Naive thymus-derived CD4-positive, alpha-beta T cell (primary cell): Measurements from ENCODE around the gene LARP1. TPM values are rescaled to one million over a fixed set of nuclear protein-coding genes. Genes with fewer than 3 reads are reported as not detected.
A peak's percentile ranks its signal among the peaks of the same experiment; 100 is the strongest.
"Not testable (repeated sequence)": the region's sequence is repeated elsewhere in the genome, so short reads cannot be mapped to it uniquely, and the experiment has no call there.

Source experiments
- ATAC-seq: fragments of 150-1000 bp; cut with Tn5 transposase; 2 replicates; pipeline ENCODE4 v1.10.0; 2021; ENCODE audit warnings: mild to moderate bottlenecking, moderate library complexity
- CTCF ChIA-PET: fragments of 350-600 bp; sonication (Branson Sonifier 250); formaldehyde crosslinking; loops from one replicate; lab custom pipeline; 2021; ENCODE audit warnings: antibody characterized with exemption; lab: Charles Lee
- POLR2A ChIA-PET: fragments of 350-600 bp; sonication (Branson Sonifier 250); formaldehyde crosslinking; loops from one replicate; lab custom pipeline; 2021; ENCODE audit warnings: antibody characterized with exemption, inconsistent platforms; lab: Charles Lee
- DNase-seq, 9 donors: peaks; one replicate each; pipeline versions ENCODE4 v3.0.0 to v3.0.0-alpha.2; 2020 to 2022; ENCODE audit warnings: mixed read lengths in 1 of 9
- H3K27ac ChIP-seq: one replicate; pipeline ENCODE4 v1.7.0; 2013; ENCODE audit warnings: mild to moderate bottlenecking, low read depth, low read length, moderate library complexity
- H3K27me3 ChIP-seq, 2 donors: one replicate each; pipeline ENCODE4 v1.7.0; 2013; ENCODE audit warnings: low read length in 2 of 2, mild to moderate bottlenecking in 2 of 2, moderate library complexity in 2 of 2; ENCODE audit not compliant: control insufficient read depth in 2 of 2, insufficient read depth in 2 of 2
- H3K36me3 ChIP-seq, 3 experiments: 1 replicate in 2 of 3; 2 replicates in 1 of 3; pipeline ENCODE4 v1.7.0; 2013; ENCODE audit warnings: low read length in 3 of 3, mild to moderate bottlenecking in 3 of 3, moderate library complexity in 1 of 3; ENCODE audit not compliant: insufficient read depth in 3 of 3, control insufficient read depth in 2 of 3
- H3K4me1 ChIP-seq, 2 donors: one replicate each; pipeline ENCODE4 v1.7.0; 2013; ENCODE audit warnings: low read length in 2 of 2, mild to moderate bottlenecking in 2 of 2, moderate library complexity in 1 of 2; ENCODE audit not compliant: control insufficient read depth in 2 of 2, insufficient read depth in 2 of 2
- H3K4me3 ChIP-seq: 2 replicates; pipeline ENCODE4 v1.7.0; 2013; ENCODE audit warnings: mild to moderate bottlenecking, low read length
- H3K9me3 ChIP-seq, 3 experiments: 1 replicate in 2 of 3; 2 replicates in 1 of 3; pipeline ENCODE4 v1.7.0; 2013; ENCODE audit warnings: low read length in 3 of 3; ENCODE audit not compliant: control insufficient read depth in 2 of 3
- H3K27ac Mint-ChIP-seq, 9 donors: one replicate each; pipeline ENCODE4 v1.8.0; 2020 to 2022; ENCODE audit warnings: mixed read lengths in 9 of 9, mild to moderate bottlenecking in 8 of 9, moderate library complexity in 5 of 9, inconsistent platforms in 2 of 9
- H3K27me3 Mint-ChIP-seq, 5 donors: one replicate each; pipeline ENCODE4 v1.8.0; 2021 to 2022; ENCODE audit warnings: mixed read lengths in 5 of 5, mild to moderate bottlenecking in 1 of 5
- H3K36me3 Mint-ChIP-seq, 5 donors: one replicate each; pipeline ENCODE4 v1.8.0; 2020 to 2022; ENCODE audit warnings: mixed read lengths in 5 of 5, mild to moderate bottlenecking in 3 of 5, inconsistent platforms in 1 of 5
- H3K4me1 Mint-ChIP-seq, 7 donors: one replicate each; pipeline ENCODE4 v1.8.0; 2020 to 2022; ENCODE audit warnings: mixed read lengths in 7 of 7, mild to moderate bottlenecking in 3 of 7, inconsistent platforms in 1 of 7
- H3K4me3 Mint-ChIP-seq, 10 donors: one replicate each; pipeline ENCODE4 v1.8.0; 2020 to 2022; ENCODE audit warnings: mild to moderate bottlenecking in 10 of 10, mixed read lengths in 10 of 10, moderate library complexity in 6 of 10, inconsistent platforms in 2 of 10
- H3K9me3 Mint-ChIP-seq, 11 donors: one replicate each; pipeline ENCODE4 v1.8.0; 2020 to 2022; ENCODE audit warnings: mixed read lengths in 11 of 11, mild to moderate bottlenecking in 4 of 11, inconsistent platforms in 1 of 11, moderate library complexity in 1 of 11
- intact Hi-C, 2 donors: fragments of 100-400 bp; cut with micrococcal nuclease; formaldehyde crosslinking; loops; one replicate each; pipeline ENCODE4 v1.15.1; 2023
- polyA plus RNA-seq, 2 donors: library from polyadenylated mRNA; unstranded; fragments of 300-500 nt; fragmentation: Illumina TruSeq; gene quantifications; one replicate each; pipeline ENCODE4 v1.2.3, GENCODE V29; 2021
- total RNA-seq, 6 experiments: library from RNA in 5 of 6; stranded (reverse) in 5 of 6; gene quantifications; 1 replicate in 5 of 6; 2 replicates in 1 of 6; pipeline ENCODE4 v1.2.3 and lab custom pipeline; 2021 to 2026

Gene LARP1
- total and polyA plus RNA-seq, 7 experiments from 2014 or later: 12.2 to 217 (median 139) TPM

DNA sequence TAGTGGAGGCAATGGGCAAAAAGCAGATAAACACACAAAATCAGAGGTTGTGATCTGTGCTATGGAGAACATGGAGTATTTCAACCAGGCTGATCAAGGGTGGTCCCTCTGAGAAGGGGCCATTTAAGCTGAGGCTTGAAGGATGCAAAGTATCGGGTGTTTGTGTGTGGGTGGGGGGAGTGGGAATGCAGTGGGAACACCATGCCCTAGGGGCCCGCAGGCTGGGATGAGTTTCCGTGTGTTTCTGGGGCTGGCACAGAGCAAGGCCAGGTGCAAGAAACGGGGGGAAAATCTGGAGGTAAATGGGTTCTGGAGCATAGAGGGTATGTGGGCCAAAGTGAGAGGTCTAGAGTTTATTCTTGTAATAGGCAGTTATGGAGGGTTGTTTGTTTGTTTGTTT, 13.8 kb upstream of the LARP1 start:
- H3K27ac ChIP-seq: no peak overlapping the region
- no peak overlapping the region for H3K27ac Mint-ChIP-seq
- intact Hi-C loops: no loop called here
- ATAC-seq (no peak), DNase-seq (no peak)
- H3K4me3 Mint-ChIP-seq: no peak overlapping the region
- H3K27me3 Mint-ChIP-seq: no peaks in the 10 kb centered on the region
- H3K9me3 Mint-ChIP-seq: no peaks in the 10 kb centered on the region
- no peaks in the 10 kb centered on the region for H3K9me3 ChIP-seq
- H3K36me3 Mint-ChIP-seq: no peaks in the 10 kb centered on the region
- no peak overlapping the region for H3K4me3 ChIP-seq
- no peaks in the 10 kb centered on the region for H3K27me3 ChIP-seq
- no peaks in the 10 kb centered on the region for H3K4me1 ChIP-seq
- ChIA-PET CTCF (no interaction called here), POLR2A (no interaction called here)
- no peaks in the 10 kb centered on the region for H3K36me3 ChIP-seq
- H3K4me1 Mint-ChIP-seq: no peaks in the 10 kb centered on the region

DNA sequence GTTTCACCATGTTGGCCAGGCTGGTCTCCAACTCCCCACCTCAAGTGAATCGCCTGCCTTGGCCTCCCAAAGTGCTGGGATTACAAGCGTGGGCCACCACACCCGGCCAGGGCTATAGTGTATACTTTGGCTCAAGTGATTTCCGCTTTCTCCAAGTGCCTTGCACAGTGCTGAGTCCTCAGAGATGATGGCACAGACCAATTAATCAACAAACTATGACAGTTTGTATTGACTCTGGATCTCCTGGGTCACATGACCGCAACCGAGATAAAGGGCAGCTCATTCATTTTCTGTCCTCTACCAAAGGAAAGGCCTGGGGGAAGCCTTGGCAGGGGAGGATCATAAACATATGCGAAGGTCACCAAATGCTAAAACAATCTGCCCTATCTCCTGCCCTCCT, 11.4 kb upstream of the LARP1 start:
- intact Hi-C loops: no loop called here
- Mint-ChIP-seq H3K27ac (no peak overlapping the region), H3K9me3 (no peaks in the 10 kb centered on the region), H3K36me3 (no peaks in the 10 kb centered on the region), H3K4me1 (no peaks in the 10 kb centered on the region), H3K4me3 (no peak overlapping the region), H3K27me3 (peaks cover 0 to 2% (median 0%) of the 10 kb centered on the region in 5 donors)
- ATAC-seq (no peak), DNase-seq (no peak)
- no peaks in the 10 kb centered on the region for H3K9me3 ChIP-seq
- H3K27ac ChIP-seq: no peak overlapping the region
- CTCF ChIA-PET: no interaction called here
- POLR2A ChIA-PET: no interaction called here
- H3K36me3 ChIP-seq: no peaks in the 10 kb centered on the region
- no peaks in the 10 kb centered on the region for H3K4me1 ChIP-seq
- no peaks in the 10 kb centered on the region for H3K27me3 ChIP-seq
- H3K4me3 ChIP-seq: no peak overlapping the region

DNA sequence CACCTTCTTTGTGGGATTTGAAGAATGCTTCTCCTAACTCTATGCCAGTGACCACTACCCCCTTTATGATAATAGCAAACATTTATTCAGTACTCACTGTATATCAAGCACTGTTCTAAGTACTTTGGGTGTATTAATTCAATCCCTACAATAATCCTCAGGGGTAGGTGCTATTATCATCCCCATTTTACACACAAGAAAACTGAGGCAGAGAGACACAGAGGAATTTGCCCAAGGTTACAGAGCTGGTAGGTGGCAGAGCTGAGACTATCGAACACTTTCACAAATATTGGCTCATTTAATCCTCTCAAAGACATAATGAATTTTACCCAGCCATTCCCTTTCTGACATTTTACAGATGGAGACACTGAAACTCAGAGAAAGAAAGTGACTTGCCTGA, 9.8 kb upstream of the LARP1 start:
- Histone ChIP-seq H3K9me3 (no peaks in the 10 kb centered on the region), H3K36me3 (no peaks in the 10 kb centered on the region), H3K27me3 (no peaks in the 10 kb centered on the region), H3K27ac (no peak overlapping the region), H3K4me1 (no peaks in the 10 kb centered on the region), H3K4me3 (no peak overlapping the region)
- Mint-ChIP-seq H3K36me3 (no peaks in the 10 kb centered on the region), H3K9me3 (no peaks in the 10 kb centered on the region), H3K27me3 (peaks cover 0 to 2% (median 0%) of the 10 kb centered on the region in 5 donors), H3K4me1 (no peaks in the 10 kb centered on the region), H3K27ac (no peak overlapping the region), H3K4me3 (no peak overlapping the region)
- ChIA-PET POLR2A (no interaction called here), CTCF (no interaction called here)
- ATAC-seq (no peak), DNase-seq (no peak)
- intact Hi-C loops: no loop called here

DNA sequence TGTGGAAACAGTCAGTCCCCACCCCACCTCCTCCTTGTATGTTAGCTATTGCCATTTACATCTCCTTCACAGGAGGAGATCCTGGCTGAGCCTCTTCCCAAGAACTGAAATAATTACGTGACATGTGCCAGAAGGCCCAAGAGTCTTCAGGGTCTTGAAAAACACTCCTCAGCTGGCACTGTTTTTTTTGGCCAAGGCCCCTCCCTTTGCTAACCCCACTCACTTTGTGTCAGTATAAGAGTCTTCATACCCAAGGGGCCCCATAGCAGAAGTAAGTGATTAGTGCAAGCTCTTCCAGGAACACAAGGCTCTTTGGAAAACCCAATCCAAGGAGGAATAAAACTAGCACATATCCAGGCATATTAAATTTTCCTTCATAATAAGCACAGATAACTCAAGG, 5.7 kb upstream of the LARP1 start:
- Histone ChIP-seq H3K27ac (no peak overlapping the region), H3K4me1 (peaks cover 11 to 13% of the 10 kb centered on the region in 2 donors), H3K4me3 (no peak overlapping the region), H3K36me3 (no peaks in the 10 kb centered on the region), H3K9me3 (no peaks in the 10 kb centered on the region), H3K27me3 (no peaks in the 10 kb centered on the region)
- Mint-ChIP-seq H3K4me3 (no peak overlapping the region), H3K27ac (no peak overlapping the region), H3K4me1 (peaks cover 5 to 17% (median 13%) of the 10 kb centered on the region in 7 donors), H3K9me3 (no peaks in the 10 kb centered on the region), H3K27me3 (peaks cover 0 to 2% (median 0%) of the 10 kb centered on the region in 5 donors), H3K36me3 (no peaks in the 10 kb centered on the region)
- POLR2A ChIA-PET: no interaction called here
- CTCF ChIA-PET: no interaction called here
- intact Hi-C loops: no loop called here
- ATAC-seq (no peak), DNase-seq (no peak)

DNA sequence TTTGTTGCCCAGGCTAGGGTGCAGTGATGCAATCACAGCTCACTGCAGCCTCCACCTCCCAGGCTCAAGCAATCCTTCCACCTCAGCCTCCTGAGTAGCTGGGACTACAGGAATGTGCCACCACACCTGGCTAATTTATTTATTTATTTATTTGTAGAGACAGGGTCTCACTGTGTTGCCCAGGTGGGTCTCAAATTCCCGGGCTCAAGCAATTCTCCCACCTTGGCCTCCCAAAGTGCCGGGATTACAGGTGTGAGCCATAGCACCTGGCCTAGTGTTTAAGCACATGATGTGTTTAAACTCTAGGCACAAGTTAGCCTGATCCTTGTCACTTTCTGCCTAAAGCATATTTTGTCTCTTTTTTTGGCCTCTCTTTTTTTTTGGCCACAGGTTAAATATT, 4.5 kb upstream of the LARP1 start:
- ATAC-seq, H3K27ac ChIP-seq, H3K4me3 Mint-ChIP-seq, CTCF ChIA-PET, POLR2A ChIA-PET, H3K9me3 ChIP-seq, H3K36me3 Mint-ChIP-seq, H3K27me3 ChIP-seq, H3K27me3 Mint-ChIP-seq, DNase-seq, H3K27ac Mint-ChIP-seq, H3K4me3 ChIP-seq, H3K36me3 ChIP-seq, H3K9me3 Mint-ChIP-seq: not testable (repeated sequence)
- H3K4me1 ChIP-seq: peaks cover 12 to 13% of the 10 kb centered on the region in 2 donors
- intact Hi-C loops: loop anchor here in 1 of 2 donors (5.0 kb wide), 1 partner anchor 38 kb away; no protein-coding TSS in a partner anchor
- H3K4me1 Mint-ChIP-seq: peaks cover 5 to 20% (median 13%) of the 10 kb centered on the region in 7 donors

DNA sequence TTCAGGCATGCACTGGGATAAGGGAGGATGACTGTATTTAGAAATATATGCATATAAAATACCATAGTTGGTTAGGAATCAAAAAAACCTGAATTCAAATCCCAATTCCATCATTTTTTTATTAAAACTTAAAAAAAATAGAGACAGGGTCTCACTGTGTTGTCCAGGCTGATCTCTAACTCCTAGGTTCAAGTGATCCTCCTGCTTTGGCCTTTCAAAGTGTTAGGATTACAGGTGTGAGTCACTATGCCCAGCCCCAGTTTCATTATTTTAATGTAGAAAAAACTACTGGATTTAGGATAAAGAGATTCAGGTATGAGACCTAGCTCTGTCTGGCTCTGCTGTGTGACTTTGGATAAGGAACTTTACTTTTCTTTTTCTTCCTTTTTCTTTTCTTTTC, 3.3 kb upstream of the LARP1 start:
- DNase-seq: no peak
- peaks cover 0 to 5% (median 3%) of the 10 kb centered on the region in 5 donors for H3K36me3 Mint-ChIP-seq
- peaks cover 5 to 22% (median 14%) of the 10 kb centered on the region in 7 donors for H3K4me1 Mint-ChIP-seq
- Histone ChIP-seq H3K4me3 (no peak overlapping the region), H3K27me3 (no peaks in the 10 kb centered on the region), H3K27ac (no peak overlapping the region), H3K36me3 (peaks cover 0 to 11% (median 0%) of the 10 kb centered on the region in 3 experiments), H3K9me3 (no peaks in the 10 kb centered on the region), H3K4me1 (peaks cover 12 to 13% of the 10 kb centered on the region in 2 donors)
- CTCF ChIA-PET: no interaction called here
- POLR2A ChIA-PET: no interaction called here
- peaks cover 0 to 2% (median 0%) of the 10 kb centered on the region in 5 donors for H3K27me3 Mint-ChIP-seq
- intact Hi-C loops: loop anchor here in 1 of 2 donors (5.0 kb wide), 1 partner anchor 40 kb away; no protein-coding TSS in a partner anchor
- H3K27ac Mint-ChIP-seq: no peak overlapping the region
- no peak overlapping the region for H3K4me3 Mint-ChIP-seq
- ATAC-seq: no peak
- no peaks in the 10 kb centered on the region for H3K9me3 Mint-ChIP-seq

DNA sequence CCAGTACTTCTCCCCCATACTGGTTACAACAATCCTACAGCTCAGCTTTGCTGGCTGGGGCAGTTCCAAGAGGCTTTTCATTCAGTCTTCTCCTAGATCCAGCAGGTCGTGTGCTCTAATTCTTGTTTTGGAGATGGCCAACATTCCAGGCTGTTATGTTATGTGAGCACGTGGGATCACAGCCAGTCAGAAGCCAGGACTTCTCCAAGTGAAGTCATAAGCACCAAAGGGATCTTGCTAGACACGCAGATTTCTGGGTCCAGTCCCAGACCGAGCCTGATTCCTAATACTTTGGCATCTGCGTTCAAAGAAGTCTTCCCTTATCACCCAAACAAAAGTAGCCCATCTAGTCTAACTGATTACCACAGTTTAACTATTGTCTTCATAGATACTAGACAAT, 1.4 kb upstream of the LARP1 start:
- DNase-seq (no peak), ATAC-seq (no peak)
- Mint-ChIP-seq H3K27ac (peak overlapping the region; percentile 92 to 98 (median 98)), H3K36me3 (peaks cover 0 to 5% (median 3%) of the 10 kb centered on the region in 5 donors), H3K27me3 (no peaks in the 10 kb centered on the region), H3K4me3 (peak overlapping the region; percentile 88 to 98 (median 92)), H3K9me3 (no peaks in the 10 kb centered on the region), H3K4me1 (peaks cover 18 to 36% (median 24%) of the 10 kb centered on the region in 7 donors)
- Histone ChIP-seq H3K4me1 (peaks cover 21 to 23% of the 10 kb centered on the region in 2 donors), H3K27me3 (no peaks in the 10 kb centered on the region), H3K36me3 (peaks cover 0 to 11% (median 0%) of the 10 kb centered on the region in 3 experiments), H3K27ac (peak overlapping the region; percentile 96), H3K4me3 (no peak overlapping the region), H3K9me3 (no peaks in the 10 kb centered on the region)
- intact Hi-C loops: loop anchor here (1.0 to 5.0 kb wide), 5 partner anchors 41 to 715 kb away; partner anchors contain the start of genes FAM114A2 (in 1 of the 2), GALNT10 (in 1 of the 2), MFAP3 (in 1 of the 2) and MRPL22 (in 1 of the 2)
- CTCF ChIA-PET: interaction anchor here (1.3 kb wide), 1 partner anchor 41 kb away, joined by 3 read pairs; no protein-coding TSS in a partner anchor
- POLR2A ChIA-PET: interaction anchor here (0.6 to 1.4 kb wide), 4 partner anchors 13 to 162 kb away, joined by 3 to 9 read pairs (median 3); partner anchors contain the start of gene CNOT8
